Esophagus muscularis mucosa (tissue), 4 donors: Measurements from ENCODE around the gene FGF14. TPM values are rescaled to one million over a fixed set of nuclear protein-coding genes. Genes with fewer than 3 reads are reported as not detected.

Experiments used
- DNase-seq: peaks from one replicate; pipeline ENCODE4 v3.0.0-alpha.2; 2017; ENCODE audit errors: extremely low spot score
- H3K27ac ChIP-seq, 4 donors: fragments of 200-600 bp; sonication (generic); replicated peaks in 1 of 4; 1 replicate in 3 of 4; 2 replicates in 1 of 4; pipeline ENCODE4 v1.5.1; 2016 to 2019; ENCODE audit warnings: mild to moderate bottlenecking in 1 of 4
- H3K27me3 ChIP-seq, 4 donors: fragments of 200-600 bp; sonication (generic); one replicate each; pipeline versions ENCODE4 v1.5.1 to v1.6.0; 2016 to 2019
- H3K36me3 ChIP-seq, 4 donors: fragments of 200-600 bp; sonication (generic); one replicate each; pipeline ENCODE4 v1.5.1; 2016 to 2019
- H3K4me1 ChIP-seq, 4 donors: fragments of 200-600 bp; sonication (generic); one replicate each; pipeline ENCODE4 v1.5.1; 2016 to 2019
- H3K4me3 ChIP-seq, 4 donors: fragments of 200-600 bp; sonication (generic); 1 replicate in 2 of 4; 2 replicates in 2 of 4; pipeline ENCODE4 v1.5.1; 2016 to 2019; ENCODE audit warnings: mild to moderate bottlenecking in 4 of 4, moderate library complexity in 1 of 4
- H3K9me3 ChIP-seq, 4 donors: fragments of 200-600 bp; sonication (generic); 1 replicate in 3 of 4; 2 replicates in 1 of 4; pipeline ENCODE4 v1.5.1; 2016 to 2019
- CTCF ChIP-seq, 3 experiments: fragments of 200-600 bp in 2 of 3; fragments of 450-650 bp in 1 of 3; sonication (generic) in 2 of 3; IDR thresholded peaks; one replicate each; pipeline ENCODE4 v1.5.1; 2017 to 2019; ENCODE audit warnings: antibody characterized with exemption in 3 of 3, mild to moderate bottlenecking in 2 of 3, moderate library complexity in 1 of 3
- EP300 ChIP-seq: sonication (generic); formaldehyde crosslinking; IDR thresholded peaks from one replicate; pipeline ENCODE4 v1.6.1; 2017; ENCODE audit warnings: antibody characterized with exemption
- POLR2A ChIP-seq: fragments of 450-650 bp; IDR thresholded peaks from one replicate; pipeline ENCODE4 v1.6.1; 2017; ENCODE audit warnings: antibody characterized with exemption, moderate library complexity, mild to moderate bottlenecking, low read depth
- POLR2AphosphoS5 ChIP-seq, 2 donors: sonication (generic); formaldehyde crosslinking; IDR thresholded peaks; one replicate each; pipeline ENCODE4 v1.6.1; 2017; ENCODE audit warnings: antibody characterized with exemption in 2 of 2
- WGBS: methylation state at CpG from one replicate; pipeline ENCODE4 v1.1.5; 2018; 5-methylcytosine and 5-hydroxymethylcytosine counted together
- intact Hi-C: fragments of 100-400 bp; cut with DNase I; formaldehyde crosslinking; loops from one replicate; pipeline ENCODE4 v1.15.1; 2023
- total RNA-seq, 4 donors: library from RNA; depleted of rRNA; stranded (reverse); fragments of >200 nt; gene quantifications; one replicate each; pipeline versions ENCODE4 v1.1.0 to v1.2.1, GENCODE V29; 2016

The FGF14 gene
- total RNA-seq, 4 donors from 2014 or later, result 0.33 to 2.1 (median 0.87) TPM

- TF ChIP-seq EP300, result no peak
- TF ChIP-seq POLR2A, result no peak
- TF ChIP-seq POLR2AphosphoS5 (IDR thresholded peaks at IDR 0.05), result no peak
- TF ChIP-seq CTCF (IDR thresholded peaks at IDR 0.05), result no peak
- no peaks in the 10 kb centered on the region for H3K36me3 ChIP-seq
- H3K27ac ChIP-seq, result no peak overlapping the region
- H3K27me3 ChIP-seq, result no peaks in the 10 kb centered on the region
- H3K9me3 ChIP-seq, result no peaks in the 10 kb centered on the region
- no peak overlapping the region for H3K4me3 ChIP-seq
- no peak for DNase-seq
- no peaks in the 10 kb centered on the region for H3K4me1 ChIP-seq
- intact Hi-C loops, result no loop called here
Measured at GRCh38 chr13:101967781-101968180, 434.1 kb downstream of the FGF14 start.

- no peaks in the 10 kb centered on the region for H3K9me3 ChIP-seq
- DNase-seq, result no peak
- intact Hi-C loops, result no loop called here
- no peak overlapping the region for H3K27ac ChIP-seq
- TF ChIP-seq POLR2A, result no peak
- no peak for TF ChIP-seq EP300
- TF ChIP-seq POLR2AphosphoS5 (IDR thresholded peaks at IDR 0.05), result no peak
- TF ChIP-seq CTCF (IDR thresholded peaks at IDR 0.05), result no peak
- H3K27me3 ChIP-seq, result no peaks in the 10 kb centered on the region
- H3K4me1 ChIP-seq, result no peaks in the 10 kb centered on the region
- H3K36me3 ChIP-seq, result no peaks in the 10 kb centered on the region
- H3K4me3 ChIP-seq, result no peak overlapping the region
Measured at GRCh38 chr13:101967216-101967615, 434.6 kb downstream of the FGF14 start.

- TF ChIP-seq EP300 (no peak), POLR2A (no peak), POLR2AphosphoS5 (IDR thresholded peaks at IDR 0.05) (no peak), CTCF (IDR thresholded peaks at IDR 0.05) (no peak)
- Histone ChIP-seq H3K27me3 (no peaks in the 10 kb centered on the region), H3K4me1 (no peaks in the 10 kb centered on the region), H3K36me3 (no peaks in the 10 kb centered on the region), H3K4me3 (no peak overlapping the region), H3K27ac (no peak overlapping the region), H3K9me3 (no peaks in the 10 kb centered on the region)
- 67% methylated on average over 5 of the region's 5 CpGs for WGBS
- no peak for DNase-seq
- intact Hi-C loops, result no loop called here
Measured at GRCh38 chr13:101965096-101965495, 436.8 kb downstream of the FGF14 start.

- H3K9me3 ChIP-seq, result peaks cover 0 to 5% (median 3%) of the 10 kb centered on the region in 4 donors
- H3K36me3 ChIP-seq, result no peaks in the 10 kb centered on the region
- no peaks in the 10 kb centered on the region for H3K27me3 ChIP-seq
- H3K4me3 ChIP-seq, result no peak overlapping the region
- intact Hi-C loops, result no loop called here
- H3K27ac ChIP-seq, result no peak overlapping the region
- WGBS, result 90% methylated on average over 5 of the region's 5 CpGs
- TF ChIP-seq POLR2A, result no peak
- H3K4me1 ChIP-seq, result no peaks in the 10 kb centered on the region
- no peak for DNase-seq
Measured at GRCh38 chr13:101959016-101959415, 442.8 kb downstream of the FGF14 start.

GRCh38 chr13:101955764-101956163 is 446.1 kb downstream of the FGF14 start:
- Histone ChIP-seq H3K4me1 (no peaks in the 10 kb centered on the region), H3K4me3 (no peak overlapping the region), H3K27me3 (no peaks in the 10 kb centered on the region), H3K36me3 (no peaks in the 10 kb centered on the region), H3K27ac (no peak overlapping the region), H3K9me3 (peaks cover 0 to 5% (median 3%) of the 10 kb centered on the region in 4 donors)
- 54% methylated on average over 3 of the region's 3 CpGs for WGBS
- DNase-seq, result no peak
- no peak for TF ChIP-seq POLR2A
- no peak for TF ChIP-seq POLR2AphosphoS5 (IDR thresholded peaks at IDR 0.05)
- no peak for TF ChIP-seq CTCF (IDR thresholded peaks at IDR 0.05)
- TF ChIP-seq EP300, result no peak
- intact Hi-C loops, result no loop called here
